ENCODE measurements around the gene JOSD2.

JOSD2 gene

GRCh38 chr19:50457300-50457699 is 53.7 kb downstream of the JOSD2 start:
- DNase-seq (ENCODE audit: low spot score), result no peak
